Spleen (tissue), 7 donors: Measurements from ENCODE around the gene P2RY2.

Experiments
- POLR2A ChIP-seq, 3 donors: fragments of 450-650 bp; IDR thresholded peaks; one replicate each; pipeline ENCODE4 v1.5.1; 2017; ENCODE audit warnings: antibody characterized with exemption in 3 of 3, mild to moderate bottlenecking in 1 of 3
- TF ChIP-seq, protein P1 (sequence below), 11 experiments: fragments of 200-600 bp in 7 of 11; fragments of 450-650 bp in 4 of 11; sonication (generic) in 4 of 11; IDR thresholded peaks in 8 of 11; conservative IDR thresholded peaks in 3 of 11; 1 replicate in 7 of 11; 2 replicates in 4 of 11; pipeline versions ENCODE4 v1.4.0 to v1.8.0; 2016 to 2021; ENCODE audit warnings: antibody characterized with exemption in 11 of 11, inconsistent platforms in 4 of 11, mild to moderate bottlenecking in 1 of 11
- donor health status: DM: no; HTN: no; CAD: no; lungs with moderate emphysema.
- donor health status: DM: no; HTN: no; CAD: no.
- donor health status: DM: no; HTN: no; CAD: no.

DNA sequence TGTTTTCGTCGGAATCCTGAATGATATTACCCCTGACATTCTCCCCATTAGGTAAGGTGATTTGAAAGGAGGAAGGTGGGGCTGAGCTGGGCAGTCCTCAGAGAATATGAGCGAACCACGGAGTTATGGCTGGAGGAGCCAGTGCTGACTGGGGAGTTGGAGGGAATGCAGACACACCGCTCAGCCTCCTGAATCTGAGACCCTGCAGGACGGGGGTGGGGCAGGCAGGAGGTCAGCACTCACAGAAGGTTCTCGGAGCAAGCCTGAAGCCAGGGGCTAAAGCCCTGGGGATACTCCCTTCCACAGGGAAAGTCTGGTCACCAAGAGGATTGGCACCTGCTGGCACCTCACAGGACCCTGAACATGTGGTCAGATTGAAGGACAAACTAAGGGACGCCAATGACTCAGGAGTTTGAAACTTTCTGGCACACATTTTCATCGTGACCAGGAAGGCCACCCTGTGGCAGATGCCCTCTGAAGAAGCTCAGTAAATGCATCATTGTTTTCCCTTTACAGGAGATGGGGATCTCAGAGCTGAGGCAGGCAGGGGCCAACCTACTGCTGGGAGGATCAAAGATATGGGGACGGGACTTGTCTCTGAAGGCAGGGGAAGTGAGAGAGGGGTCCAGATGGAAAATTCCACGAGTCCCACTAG is 49.0 kb upstream of the P2RY2 start:
- TF ChIP-seq, protein P1, sequence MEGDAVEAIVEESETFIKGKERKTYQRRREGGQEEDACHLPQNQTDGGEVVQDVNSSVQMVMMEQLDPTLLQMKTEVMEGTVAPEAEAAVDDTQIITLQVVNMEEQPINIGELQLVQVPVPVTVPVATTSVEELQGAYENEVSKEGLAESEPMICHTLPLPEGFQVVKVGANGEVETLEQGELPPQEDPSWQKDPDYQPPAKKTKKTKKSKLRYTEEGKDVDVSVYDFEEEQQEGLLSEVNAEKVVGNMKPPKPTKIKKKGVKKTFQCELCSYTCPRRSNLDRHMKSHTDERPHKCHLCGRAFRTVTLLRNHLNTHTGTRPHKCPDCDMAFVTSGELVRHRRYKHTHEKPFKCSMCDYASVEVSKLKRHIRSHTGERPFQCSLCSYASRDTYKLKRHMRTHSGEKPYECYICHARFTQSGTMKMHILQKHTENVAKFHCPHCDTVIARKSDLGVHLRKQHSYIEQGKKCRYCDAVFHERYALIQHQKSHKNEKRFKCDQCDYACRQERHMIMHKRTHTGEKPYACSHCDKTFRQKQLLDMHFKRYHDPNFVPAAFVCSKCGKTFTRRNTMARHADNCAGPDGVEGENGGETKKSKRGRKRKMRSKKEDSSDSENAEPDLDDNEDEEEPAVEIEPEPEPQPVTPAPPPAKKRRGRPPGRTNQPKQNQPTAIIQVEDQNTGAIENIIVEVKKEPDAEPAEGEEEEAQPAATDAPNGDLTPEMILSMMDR (IDR thresholded peaks at IDR 0.05 in 8 of 11, conservative IDR thresholded peaks at IDR 0.05 in 3 of 11): no peak
- TF ChIP-seq POLR2A (IDR thresholded peaks at IDR 0.05): no peak
